ENCODE measurements around the gene HGD.
A peak's percentile ranks its signal among the peaks of the same experiment; 100 is the strongest.
"Not testable (repeated sequence)": the region's sequence is repeated elsewhere in the genome, so short reads cannot be mapped to it uniquely, and the experiment has no call there.

The HGD gene

DNA sequence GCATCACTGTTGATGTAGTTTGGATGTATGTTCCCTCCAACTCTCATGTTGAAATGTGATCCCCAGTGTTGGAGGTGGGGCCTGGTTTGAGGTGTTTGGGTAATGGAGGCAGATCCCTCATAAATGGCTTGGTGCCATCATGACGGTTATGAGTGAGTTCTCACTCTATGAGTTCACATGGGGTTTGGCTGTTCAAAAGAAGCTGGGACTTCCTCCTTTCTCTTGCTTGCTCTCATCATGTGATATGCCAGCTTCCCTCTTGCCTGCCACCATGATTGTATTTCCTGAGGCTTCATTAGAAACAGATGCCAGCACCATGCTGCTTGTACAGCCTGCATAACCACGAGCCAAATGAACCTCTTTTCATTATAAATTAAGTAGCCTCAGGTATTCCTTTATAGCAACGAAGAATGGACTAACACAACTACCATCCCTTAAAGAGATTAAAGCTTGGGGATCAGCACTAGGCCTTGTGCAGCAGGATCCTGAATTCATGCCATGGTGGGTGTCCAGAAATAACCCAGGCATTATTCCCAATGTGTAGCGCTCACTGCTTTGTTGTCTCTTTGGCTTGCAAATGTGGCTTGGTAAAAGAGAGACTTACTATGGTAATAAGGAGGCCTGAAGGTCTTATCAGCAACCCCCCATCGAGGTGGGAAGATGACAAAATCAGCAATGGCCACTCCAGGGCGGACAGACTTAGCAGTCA, 44.0 kb downstream of the HGD start:
- no peak for DNase-seq

DNA sequence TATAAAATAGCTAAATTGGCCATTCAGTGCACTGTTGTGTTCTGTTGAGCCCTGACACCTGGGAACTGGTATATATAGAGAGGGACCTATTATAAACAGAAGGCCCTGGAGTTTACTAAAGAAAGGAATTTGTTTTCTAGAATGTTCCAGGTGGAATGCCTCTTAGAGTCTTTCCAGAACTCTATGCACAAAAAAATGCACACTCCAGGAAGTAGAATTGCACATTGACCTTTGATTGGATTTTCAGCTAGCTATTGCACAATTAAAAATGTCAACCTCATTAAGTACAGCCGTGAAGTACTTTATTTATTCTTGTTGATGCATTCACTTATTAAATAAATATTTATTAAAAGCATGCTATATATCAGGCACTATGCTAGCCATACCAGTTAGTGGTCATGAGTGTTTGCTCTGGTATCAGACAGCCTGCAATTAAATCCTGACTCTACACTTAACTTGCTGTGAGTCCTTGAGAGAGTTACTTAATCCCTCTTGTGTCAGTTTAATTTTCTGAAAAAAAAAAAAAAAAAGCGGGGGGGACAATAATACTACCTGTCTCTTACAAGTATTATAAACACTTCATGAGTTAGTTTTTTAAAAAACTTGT, 45.1 kb downstream of the HGD start:
- no peak for DNase-seq

DNA sequence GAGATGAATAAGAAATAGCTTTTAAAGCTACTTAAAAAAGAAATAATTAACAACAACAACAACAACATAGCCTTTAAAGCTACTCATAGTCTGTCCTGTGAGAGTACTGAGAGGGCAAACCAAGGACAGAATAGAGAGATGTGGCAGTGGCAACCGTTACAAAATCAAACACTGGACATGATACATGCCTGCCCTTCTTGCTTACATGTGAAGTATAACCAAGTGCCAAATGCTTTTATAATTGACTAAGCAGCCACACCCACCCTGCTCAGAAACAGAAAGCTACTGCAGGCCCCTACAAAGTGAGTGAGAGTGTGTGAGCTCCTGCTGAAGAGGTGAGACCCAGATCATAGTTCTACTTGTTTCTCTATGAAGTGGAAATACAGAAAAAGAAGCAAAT, 47.5 kb downstream of the HGD start:
- DNase-seq, result no peak

DNA sequence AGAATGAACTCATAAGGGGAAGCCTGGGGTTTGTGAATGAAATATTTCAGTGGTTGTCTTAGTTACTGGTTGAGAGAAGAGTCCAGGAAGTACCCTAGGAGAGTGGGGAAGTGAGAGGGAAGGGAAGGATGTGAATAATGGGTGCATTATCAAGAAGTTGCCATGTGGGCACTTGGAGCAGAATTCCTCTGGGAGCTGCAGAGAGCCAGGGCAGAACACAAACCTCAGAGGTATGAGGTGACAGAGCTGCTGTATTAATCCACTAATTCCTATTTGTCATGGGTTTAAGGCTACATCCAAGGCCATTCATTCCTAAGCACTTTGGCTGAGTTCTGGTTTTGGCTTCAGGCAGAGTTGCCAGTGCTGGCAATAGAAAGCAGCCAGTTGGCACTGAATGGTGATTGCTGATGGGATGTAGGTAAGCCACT, 56.9 kb downstream of the HGD start:
- no peak for DNase-seq

DNA sequence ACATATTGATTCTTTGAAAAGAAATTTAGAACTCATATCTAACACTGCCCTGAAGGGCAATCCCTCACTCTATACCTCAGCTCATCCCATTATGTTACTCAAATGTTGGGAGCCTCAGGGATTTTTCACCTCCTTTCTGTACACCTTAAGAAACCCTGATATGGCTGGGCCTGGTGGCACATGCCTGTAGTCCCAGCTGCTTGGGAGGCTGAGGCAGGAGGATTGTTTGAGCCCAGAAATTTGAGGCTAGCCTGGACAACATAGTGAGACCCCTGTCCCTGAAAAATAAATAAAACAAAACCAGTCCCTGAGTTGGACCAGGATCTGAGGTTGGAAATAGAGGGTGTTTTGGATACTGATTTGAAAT, 58.3 kb downstream of the HGD start:
- DNase-seq, result no peak

DNA sequence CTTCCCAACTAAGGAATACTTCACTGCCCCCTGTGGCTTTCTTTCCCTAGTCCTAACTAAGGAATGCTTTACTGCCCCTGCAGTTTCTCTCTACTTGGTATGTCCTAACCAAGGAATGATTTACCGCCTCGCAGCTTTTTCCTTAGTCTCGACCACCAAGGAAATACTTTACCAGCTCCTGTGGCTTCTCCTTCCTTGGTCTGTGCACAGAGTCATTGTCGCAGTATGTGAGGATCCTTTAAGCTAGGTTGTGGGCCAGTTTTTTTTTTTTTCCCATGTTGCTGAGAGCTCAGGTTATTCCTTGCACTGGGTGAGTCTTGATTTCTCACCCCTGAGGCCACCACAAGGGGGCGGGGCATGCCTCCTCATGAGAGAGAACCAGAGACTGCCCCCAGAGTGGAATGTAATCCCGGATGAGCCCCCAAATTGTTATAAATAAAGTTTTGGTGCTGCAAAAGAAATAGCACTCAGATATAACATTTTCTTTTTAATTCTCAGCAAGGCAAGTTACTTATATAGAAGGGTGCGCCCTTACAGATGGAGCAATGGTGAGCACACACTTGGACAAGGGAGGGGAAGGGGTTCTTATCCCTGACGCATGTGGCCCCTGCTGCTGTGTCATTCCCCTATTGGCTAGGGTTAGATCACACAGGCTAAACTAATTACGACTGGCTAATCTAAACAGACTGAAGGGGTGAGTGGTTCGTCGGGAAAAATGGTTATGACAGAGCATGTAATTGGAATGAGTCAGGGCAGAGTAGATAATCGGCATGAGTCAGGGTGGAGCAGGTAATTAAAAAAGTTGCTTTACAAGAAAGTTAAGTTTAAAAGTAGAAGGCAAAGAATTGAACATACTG, 58.9 kb downstream of the HGD start:
- DNase-seq, result peak; percentile 20 to 25

DNA sequence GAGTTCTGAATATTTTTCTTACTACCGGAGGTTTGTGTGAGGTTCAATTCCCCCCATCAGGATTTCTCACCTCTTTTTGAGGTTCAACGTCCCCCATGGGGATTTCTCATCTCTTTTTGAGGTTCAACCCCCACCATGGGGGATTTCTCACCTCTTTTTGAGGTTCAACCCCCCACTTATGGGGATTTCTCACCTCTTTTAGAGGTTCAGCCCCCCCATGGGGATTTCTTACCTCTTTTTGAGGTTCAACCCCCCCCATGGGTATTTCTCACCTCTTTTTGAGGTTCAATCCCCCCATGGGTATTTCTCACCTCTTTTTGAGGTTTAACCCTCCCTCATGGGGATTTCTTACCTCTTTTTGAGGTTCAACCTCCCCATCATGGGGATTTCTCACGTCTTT, 59.6 kb downstream of the HGD start:
- DNase-seq, result no peak

DNA sequence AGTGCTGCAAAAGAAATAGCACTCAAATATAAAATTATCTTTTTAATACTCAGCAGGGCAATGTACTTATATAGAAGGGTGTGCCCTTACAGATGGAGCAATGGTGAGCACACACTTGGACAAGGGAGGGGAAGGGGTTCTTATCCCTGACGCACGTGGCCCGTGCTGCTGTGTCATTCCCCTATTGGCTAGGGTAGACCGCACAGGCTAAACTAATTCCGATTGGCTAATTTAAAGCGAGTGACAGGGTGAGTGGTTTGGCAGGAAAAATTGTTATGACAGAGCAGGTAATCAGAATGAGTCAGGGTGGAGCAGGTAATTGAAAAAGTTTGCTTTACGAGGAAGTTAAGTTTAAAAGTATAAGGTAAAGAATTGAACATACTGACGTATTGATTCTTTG, 65.3 kb downstream of the HGD start:
- not testable (repeated sequence) for DNase-seq

DNA sequence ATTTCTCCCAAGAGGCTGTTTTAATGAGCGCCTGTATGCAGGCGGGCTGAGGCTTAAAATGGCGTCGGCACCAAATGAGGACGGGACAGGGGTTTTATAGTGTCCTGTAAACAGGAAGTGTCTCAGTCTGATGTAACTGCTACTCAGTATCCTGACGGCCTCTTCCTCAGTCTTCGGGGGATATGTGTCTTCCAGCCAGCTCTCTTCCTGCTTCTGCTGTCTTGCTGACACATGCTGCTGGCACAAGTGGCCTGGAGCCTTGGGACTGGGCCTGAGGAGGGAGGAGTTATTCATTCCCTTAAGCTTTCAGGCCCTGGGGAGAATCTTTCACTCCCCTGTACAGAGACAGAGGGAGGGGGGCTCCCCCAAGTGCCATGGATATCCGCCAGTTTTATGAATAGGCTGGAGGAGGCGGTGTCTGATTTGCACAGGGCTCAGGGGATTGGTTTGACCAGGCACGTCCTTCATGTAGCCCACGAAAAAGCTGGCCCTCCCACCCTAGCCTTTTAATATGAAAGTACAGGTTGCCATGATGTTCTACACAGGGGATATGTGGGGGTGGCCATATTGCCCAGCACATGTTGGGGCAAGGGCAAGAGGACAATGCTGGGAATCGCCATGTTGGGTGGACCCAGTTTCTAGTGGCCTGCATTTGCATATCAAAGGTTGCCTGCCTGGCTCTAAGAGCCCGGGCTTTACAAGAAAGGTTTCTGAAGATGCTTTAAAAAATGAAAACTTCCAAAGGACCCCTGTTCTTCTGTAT, 66.0 kb downstream of the HGD start:
- no peak for DNase-seq

DNA sequence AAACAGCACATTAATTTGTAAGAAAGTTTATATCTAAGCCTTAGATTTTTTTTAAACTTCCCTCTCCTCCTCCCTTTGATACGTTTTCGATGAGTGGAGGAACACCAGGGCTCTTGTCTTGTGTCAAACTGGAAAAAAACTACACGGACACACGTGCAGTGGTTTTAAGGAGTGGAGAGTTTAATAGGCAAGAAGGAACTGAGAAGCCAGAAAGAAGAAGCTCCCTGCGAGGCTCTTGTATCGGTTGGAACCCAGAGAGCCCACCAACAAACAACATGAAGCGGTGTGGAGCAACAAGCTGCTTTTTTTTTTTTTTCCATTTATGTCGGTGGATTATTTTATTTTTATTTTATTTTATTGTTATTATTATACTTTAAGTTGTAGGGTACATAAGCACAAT, 67.3 kb downstream of the HGD start:
- DNase-seq, result no peak

DNA sequence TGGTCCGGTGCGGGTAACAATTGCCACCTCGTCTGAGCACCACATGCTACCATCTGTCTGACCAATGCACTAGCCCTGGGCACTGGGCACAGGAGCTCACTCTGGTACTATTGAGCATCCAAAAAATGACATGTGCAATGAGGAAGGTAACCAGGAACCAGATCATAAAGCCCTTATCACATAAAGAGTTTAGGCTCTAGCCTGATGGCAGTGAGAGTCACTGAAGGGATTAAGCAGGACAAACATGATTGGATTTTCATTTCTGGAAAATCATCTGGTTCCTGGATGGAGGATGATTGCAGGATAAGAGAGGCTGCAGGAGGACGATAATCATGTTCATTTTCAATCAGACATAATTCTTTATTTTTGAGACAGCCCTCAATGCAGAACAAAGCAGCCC, 73.5 kb downstream of the HGD start:
- DNase-seq, result no peak

DNA sequence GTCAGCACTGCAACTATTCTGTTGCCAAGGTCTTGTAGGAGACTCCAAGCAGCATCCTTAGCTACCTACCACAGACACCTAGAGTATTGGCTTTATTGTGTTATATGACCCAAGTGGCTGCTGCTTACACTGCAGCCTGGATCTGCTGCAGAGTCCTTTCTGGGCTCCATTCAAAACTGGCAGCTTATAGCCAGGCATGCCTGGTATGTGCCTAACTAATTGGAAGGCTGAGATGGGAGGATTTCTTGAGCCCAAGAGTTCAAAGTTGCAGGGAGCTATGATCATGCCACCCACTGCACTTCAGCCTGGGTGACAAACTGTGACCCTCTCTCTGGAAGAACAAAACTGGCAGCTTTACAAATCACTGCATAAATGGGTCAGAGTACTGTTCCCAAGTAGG, 77.3 kb downstream of the HGD start:
- no peak for DNase-seq

DNA sequence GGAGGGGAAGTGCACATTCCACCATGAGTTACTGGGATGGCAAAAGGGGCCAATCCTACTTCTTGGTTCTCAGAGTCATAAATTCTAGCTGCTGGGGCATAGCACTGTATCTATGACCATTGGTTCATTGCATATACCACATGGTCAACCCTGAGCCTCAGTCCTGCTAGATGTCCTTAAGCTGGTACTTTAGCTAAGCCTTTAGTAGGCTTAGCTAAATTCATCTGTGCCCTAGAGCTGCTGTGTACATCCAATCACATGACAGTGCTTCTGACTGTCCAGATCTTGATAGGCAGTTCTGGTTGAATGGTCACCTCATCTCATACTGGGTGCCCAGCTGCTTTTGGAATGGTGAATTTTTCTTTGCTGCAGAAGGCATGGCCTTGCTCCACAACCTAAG, 77.7 kb downstream of the HGD start:
- no peak for DNase-seq

DNA sequence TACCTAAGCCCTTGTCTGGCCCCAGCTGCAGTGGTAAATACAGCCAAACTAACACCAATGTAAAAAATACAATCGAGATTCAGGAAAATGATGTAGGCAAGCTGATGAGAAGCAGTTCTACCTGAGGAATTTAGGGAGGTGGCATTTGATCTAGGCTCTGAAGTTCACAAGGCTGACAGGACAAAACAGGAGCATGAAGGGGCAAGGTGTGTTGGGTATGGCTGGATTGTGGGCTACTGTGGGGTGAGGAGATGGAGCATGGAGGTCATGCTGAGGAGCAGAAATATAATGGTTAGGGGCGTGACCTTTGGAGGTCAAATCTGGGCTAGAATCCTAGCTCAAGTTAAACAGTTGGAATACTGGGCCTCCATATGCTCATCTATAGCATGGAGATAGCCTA, 79.4 kb downstream of the HGD start:
- DNase-seq, result no peak

DNA sequence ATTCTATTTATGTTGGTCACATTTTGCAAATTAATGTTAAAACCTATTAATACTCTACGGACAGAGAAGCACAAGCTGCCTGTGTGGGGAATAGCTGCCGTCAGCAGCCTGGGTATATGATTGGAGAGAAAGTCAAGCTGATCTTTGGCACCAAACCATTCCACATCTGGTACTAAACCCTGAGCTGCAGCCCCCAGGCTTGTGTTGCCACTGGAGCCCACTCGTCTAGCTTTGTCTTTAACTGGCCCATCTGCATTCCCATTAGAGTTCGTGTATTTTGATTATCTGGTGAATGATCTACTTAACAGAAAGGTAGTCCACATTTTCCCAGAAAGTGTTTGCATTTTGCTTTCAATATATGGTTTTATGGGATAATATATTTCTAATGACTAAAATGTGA, 80.5 kb downstream of the HGD start:
- no peak for DNase-seq

DNA sequence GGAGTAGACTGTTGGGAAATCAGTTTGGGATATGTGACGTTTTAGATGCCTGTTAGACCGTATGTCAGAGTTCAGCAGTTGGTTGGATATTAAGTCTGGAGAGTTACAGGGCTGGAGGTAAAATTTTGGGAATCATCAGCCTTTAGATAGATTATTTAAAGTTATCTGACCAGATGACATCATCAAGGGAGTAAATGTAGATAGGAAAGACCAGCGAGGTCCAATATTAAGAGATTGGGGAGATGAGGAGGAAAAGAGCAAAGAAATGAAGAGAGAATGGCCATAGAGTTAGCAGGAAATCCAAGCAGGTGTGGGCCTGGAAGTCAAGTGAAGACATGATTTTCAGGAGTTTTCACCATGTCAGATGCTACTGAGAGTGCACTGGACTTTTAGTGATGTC, 82.8 kb downstream of the HGD start:
- DNase-seq, result no peak

DNA sequence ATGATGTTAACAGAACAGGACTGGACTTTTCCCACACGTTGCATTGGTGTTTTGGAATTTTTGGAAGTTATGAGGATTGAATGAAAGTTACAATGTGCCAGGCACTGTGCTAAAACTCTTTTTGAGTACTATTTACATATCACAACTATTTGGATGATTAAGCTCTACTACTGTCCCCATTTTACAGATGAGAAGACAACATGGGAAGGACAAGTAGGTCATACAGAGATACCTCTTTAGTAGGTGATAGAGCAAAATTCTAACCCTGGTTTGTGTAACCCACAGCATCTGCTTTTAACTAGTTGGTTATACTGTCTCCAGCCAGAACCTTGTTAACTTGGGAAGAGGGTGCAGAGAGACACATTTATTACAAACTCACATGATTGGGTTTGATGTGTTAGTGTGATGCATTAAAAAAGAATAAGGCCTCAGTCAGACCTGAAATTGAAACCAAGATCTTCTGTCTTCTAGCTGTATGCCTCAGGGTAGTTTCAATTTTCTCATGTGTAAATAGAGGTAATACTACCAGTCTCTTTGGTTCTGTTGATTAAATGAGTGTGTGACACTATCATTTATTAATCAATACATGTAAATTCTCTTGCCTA, 84.5 kb downstream of the HGD start:
- no peak for DNase-seq

DNA sequence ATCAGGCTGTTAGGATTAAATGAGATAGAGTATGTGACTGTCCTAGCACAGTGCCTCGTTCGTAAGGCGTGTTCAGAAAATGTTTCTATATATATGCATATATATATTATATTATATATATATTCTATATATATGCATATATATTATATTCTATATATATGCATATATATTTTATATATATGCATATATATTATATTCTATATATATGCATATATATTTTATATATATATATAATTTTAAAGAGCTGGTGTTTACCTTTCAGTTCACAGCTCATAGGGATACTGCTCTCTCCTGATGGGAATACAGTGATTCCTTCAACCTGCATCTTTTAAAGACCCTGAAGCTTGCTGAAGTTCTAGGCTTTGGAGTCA, 85.2 kb downstream of the HGD start:
- DNase-seq, result no peak

DNA sequence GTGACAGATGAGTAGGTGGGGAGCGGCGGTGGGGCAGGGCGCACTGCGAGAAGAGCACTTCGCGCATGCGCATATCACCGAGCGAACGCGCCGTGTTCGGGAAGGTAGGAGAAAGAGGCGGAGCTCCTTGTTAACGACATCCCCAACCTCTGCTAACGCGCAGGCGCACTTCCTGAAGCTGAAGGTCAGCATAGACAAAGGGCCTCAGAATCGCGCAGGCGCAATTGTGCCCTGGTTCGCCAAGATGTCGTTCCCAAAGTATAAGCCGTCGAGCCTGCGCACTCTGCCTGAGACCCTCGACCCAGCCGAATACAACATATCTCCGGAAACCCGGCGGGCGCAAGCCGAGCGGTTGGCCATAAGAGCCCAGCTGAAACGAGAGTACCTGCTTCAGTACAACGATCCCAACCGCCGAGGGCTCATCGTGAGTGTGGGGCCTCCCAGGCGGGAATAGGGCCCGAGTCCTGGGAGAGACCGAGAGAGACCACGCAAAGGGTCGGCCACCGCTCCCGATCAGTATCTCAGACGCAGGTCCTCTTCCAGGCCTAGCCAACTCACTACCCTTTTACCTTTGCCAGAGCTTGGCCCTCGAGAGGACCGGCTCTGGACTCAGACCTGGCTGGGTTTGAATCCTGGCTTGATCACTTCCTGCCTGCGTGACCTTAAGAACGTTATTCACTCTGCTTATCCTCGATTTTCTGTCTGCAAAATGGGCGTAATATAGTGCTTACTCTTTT, 85.8 kb downstream of the HGD start, which contains the start of gene NDUFB4:
Gene NDUFB4 (plus strand): TSS at position 221 of the 737 bp plus-strand sequence. CDS start 24 bp downstream, at position 245.
- peak; percentile 92 to 94 for DNase-seq

DNA sequence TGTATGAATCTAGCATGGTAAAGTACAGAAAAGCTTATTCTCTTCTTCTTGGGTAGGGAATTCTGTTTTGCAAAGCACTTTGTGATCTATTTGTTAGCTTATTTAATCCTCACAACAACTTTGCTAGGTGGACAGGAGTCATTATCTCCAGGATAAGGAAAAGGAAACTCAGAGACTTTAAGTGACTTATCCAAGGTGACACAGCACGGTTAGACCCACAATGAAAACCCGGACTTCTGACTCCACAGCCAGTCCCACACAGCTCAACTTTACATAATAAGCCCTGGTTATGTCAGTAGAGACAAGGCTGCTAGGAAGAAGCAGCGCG, 86.3 kb downstream of the HGD start:
- DNase-seq, result no peak

DNA sequence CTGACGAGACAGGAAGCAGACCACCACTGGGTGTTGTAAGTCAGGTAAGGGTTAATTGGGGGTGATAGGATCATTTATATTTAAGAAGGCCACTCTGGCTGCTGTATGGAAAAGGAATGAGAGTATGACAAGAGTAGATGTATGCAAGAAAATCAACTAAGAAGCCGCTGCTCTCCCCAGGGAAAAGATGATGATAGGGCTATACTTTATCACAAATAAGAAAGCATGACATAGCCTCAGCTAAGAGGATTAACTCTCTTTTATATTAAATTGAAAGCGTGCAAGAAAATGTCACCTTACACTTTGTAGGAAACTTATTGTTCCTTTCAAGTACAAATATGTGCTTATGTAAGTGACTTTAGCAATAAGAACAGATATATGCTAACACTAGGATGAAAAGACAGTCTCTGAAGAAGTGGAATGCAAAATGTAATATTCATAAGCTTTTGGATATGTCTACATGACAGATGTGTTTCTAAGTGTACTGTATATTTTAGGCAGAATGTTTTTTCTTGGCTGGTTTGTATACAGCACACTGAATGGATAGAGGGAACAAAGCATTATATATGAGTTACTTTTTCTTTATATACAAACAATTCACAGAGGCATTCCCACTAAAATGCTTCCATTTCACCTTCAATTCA, 94.6 kb downstream of the HGD start:
- no peak for DNase-seq
